D721Med (cell line): ENCODE measurements around the gene ANKS3.
"Not testable (repeated sequence)": the region's sequence is repeated elsewhere in the genome, so short reads cannot be mapped to it uniquely, and the experiment has no call there.

ENCODE experiments used
- DNase-seq: peaks from one replicate; pipeline ENCODE4 v3.0.0; 2011; ENCODE audit warnings: low spot score; ENCODE audit not compliant: insufficient read length
- FAIRE-seq: peaks from 2 replicates; lab custom pipeline; 2011; peaks lifted over from hg19 to GRCh38; lab: Jason Lieb, UNC
- CTCF ChIP-seq: IDR thresholded peaks from 2 replicates; pipeline ENCODE4 v1.5.1; 2012; ENCODE audit warnings: mild to moderate bottlenecking, control low read depth; ENCODE audit not compliant: insufficient read depth; ENCODE audit errors: missing control alignments

ANKS3 gene

GRCh38 chr16:4651827-4652226 lies 82.2 kb downstream of the ANKS3 start:
- FAIRE-seq (no peak), DNase-seq (no peak)
- TF ChIP-seq CTCF: no peak

- TF ChIP-seq CTCF: peak; percentile 65
- DNase-seq: peak; percentile 78
- not testable (repeated sequence) for FAIRE-seq
Measured at GRCh38 chr16:4650443-4651074, 83.5 kb downstream of the ANKS3 start.

- TF ChIP-seq CTCF: no peak
- FAIRE-seq (no peak), DNase-seq (no peak)
Measured at GRCh38 chr16:4649744-4650442, 84.2 kb downstream of the ANKS3 start.

- FAIRE-seq (no peak), DNase-seq (no peak)
Measured at GRCh38 chr16:4648917-4649316, 85.2 kb downstream of the ANKS3 start.

GRCh38 chr16:4647644-4647980 lies 86.5 kb downstream of the ANKS3 start:
- no peak for TF ChIP-seq CTCF
- no peak for FAIRE-seq

More at GRCh38 chr16:4648917-4649316, 85.2 kb downstream of the ANKS3 start:
- no peak for TF ChIP-seq CTCF

GRCh38 chr16:4646773-4647643 lies 87.1 kb downstream of the ANKS3 start:
- DNase-seq (no peak), FAIRE-seq (no peak)
- TF ChIP-seq CTCF: no peak

More at GRCh38 chr16:4647644-4647980, 86.5 kb downstream of the ANKS3 start:
- DNase-seq: no peak
